A673 (cell line): ENCODE results near the gene RGPD5.
"Not testable (repeated sequence)": the region's sequence is repeated elsewhere in the genome, so short reads cannot be mapped to it uniquely, and the experiment has no call there.

ENCODE experiments used
- CTCF ChIP-seq: fragments of 300-800, 200-600 bp; sonication (generic); conservative IDR thresholded peaks from 2 replicates; pipeline ENCODE4 v1.5.1; 2017; ENCODE audit warnings: low read depth, mild to moderate bottlenecking, antibody characterized with exemption, low read length, moderate library complexity, mixed read lengths
- EZH2 ChIP-seq: fragments of 200-600 bp; sonication (generic); IDR thresholded peaks from 2 replicates; pipeline ENCODE4 v1.6.1; 2017; ENCODE audit warnings: borderline replicate concordance, low read depth, mild to moderate bottlenecking, mixed read lengths, antibody characterized with exemption, low read length; ENCODE audit not compliant: poor library complexity, severe bottlenecking

GRCh38 chr2:109761976-109762375 is 32.1 kb upstream of the RGPD5 start:
- TF ChIP-seq EZH2, CTCF: not testable (repeated sequence)
